ENCODE results near the gene SEL1L3.

DNA sequence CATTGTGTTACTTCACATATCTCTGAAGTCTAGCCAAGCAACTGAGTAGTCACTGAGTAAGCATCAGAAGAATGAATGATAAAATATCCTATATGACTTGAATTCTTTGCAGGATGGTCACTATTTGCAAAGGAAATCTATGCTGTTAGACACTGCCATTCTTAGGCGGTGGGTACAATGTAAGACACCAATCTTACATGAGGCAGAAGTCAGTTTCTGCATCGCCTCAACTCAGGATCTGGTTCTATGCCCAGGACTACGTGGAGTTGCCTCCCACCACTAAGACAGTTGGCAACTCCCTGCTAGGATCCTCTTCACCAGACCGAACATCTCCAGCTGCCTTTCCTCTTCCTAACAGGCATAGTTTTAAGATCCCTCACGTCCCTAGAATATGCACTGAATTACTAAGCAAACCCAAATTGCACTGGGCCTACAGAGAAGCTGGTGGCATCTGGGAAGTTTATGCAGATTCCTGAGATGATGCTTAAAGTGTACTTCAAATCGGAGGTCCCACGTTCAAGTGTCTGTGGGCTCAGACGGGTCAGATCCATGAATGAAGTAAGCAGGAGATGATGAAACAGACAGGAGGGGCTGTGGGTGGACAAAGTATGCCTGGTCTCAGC lies 45.6 kb downstream of the SEL1L3 start:
- TF ChIP-seq, protein P1, sequence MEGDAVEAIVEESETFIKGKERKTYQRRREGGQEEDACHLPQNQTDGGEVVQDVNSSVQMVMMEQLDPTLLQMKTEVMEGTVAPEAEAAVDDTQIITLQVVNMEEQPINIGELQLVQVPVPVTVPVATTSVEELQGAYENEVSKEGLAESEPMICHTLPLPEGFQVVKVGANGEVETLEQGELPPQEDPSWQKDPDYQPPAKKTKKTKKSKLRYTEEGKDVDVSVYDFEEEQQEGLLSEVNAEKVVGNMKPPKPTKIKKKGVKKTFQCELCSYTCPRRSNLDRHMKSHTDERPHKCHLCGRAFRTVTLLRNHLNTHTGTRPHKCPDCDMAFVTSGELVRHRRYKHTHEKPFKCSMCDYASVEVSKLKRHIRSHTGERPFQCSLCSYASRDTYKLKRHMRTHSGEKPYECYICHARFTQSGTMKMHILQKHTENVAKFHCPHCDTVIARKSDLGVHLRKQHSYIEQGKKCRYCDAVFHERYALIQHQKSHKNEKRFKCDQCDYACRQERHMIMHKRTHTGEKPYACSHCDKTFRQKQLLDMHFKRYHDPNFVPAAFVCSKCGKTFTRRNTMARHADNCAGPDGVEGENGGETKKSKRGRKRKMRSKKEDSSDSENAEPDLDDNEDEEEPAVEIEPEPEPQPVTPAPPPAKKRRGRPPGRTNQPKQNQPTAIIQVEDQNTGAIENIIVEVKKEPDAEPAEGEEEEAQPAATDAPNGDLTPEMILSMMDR (IDR thresholded peaks at IDR 0.05; ENCODE audit: low read depth, low read length, missing input control), result no peak
- TF ChIP-seq, protein P2, sequence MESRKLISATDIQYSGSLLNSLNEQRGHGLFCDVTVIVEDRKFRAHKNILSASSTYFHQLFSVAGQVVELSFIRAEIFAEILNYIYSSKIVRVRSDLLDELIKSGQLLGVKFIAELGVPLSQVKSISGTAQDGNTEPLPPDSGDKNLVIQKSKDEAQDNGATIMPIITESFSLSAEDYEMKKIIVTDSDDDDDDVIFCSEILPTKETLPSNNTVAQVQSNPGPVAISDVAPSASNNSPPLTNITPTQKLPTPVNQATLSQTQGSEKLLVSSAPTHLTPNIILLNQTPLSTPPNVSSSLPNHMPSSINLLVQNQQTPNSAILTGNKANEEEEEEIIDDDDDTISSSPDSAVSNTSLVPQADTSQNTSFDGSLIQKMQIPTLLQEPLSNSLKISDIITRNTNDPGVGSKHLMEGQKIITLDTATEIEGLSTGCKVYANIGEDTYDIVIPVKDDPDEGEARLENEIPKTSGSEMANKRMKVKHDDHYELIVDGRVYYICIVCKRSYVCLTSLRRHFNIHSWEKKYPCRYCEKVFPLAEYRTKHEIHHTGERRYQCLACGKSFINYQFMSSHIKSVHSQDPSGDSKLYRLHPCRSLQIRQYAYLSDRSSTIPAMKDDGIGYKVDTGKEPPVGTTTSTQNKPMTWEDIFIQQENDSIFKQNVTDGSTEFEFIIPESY (IDR thresholded peaks at IDR 0.05), result no peak
- TF ChIP-seq RAD21 (IDR thresholded peaks at IDR 0.05) (no peak), JUND (IDR thresholded peaks at IDR 0.05) (no peak), YY1 (IDR thresholded peaks at IDR 0.05) (no peak), TAF1 (conservative IDR thresholded peaks at IDR 0.05) (no peak)
- TF ChIP-seq, protein P3, sequence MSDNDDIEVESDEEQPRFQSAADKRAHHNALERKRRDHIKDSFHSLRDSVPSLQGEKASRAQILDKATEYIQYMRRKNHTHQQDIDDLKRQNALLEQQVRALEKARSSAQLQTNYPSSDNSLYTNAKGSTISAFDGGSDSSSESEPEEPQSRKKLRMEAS (IDR thresholded peaks at IDR 0.05), result no peak
